Putamen (tissue), 1 donor: ENCODE data around the gene SIGLEC6.
A peak's percentile ranks its signal among the peaks of the same experiment; 100 is the strongest.

Experiments used
- DNase-seq: peaks from one replicate; pipeline ENCODE4 v3.0.0-alpha.2; 2016; ENCODE audit warnings: low spot score

Gene SIGLEC6

DNA sequence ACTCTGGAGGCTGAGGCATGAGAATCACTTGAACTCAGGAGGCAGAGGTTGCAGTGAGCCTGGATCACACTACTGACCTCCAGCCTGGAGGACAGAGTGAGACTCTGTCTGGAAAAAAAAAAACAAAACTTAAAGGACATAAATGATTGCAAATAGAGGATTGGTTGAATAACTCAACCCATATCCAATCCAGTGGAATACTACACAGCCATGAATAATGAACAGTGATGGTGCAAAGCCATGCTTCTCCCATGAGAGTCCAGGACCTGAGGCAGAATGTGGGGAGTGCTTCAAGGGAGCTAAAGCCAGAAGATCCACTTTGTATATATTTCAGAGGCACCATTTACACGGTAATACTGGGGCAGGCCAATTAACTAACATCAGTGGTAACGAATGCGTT is 55.3 kb downstream of the SIGLEC6 start:
- no peak for DNase-seq

DNA sequence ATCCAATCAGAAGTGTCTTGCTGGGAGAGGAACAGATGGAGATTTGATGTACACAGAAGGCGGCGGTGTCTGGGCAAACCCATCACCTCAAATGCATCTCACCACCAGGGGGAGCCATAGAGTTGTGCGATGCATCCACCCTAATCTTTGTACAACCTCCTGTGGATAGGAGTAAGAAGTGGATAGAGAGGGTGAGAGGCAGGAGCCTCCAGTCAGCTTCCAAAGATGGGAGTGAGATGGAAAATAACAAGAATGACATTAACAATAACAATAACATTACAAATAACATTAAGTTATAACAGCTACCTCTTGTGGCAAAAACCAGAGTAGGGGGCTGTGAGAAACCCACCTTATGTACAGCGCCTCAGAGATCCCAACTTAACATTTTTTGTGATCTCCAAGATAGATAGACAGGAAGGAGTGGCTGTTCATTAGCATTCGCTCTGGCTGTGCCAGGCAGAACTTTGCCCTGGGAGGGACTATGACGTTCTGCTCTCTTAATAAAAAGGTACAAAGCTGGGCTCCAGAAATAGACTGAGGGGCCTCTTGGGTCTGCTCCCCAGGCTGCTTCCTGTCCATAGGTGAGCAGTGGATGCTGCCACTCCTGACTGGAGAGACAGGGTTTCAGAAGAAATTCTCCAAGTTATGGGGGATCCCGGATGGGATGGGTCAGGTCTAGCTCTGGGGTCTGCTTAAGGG is 58.3 kb downstream of the SIGLEC6 start:
- peak; percentile 27 for DNase-seq

DNA sequence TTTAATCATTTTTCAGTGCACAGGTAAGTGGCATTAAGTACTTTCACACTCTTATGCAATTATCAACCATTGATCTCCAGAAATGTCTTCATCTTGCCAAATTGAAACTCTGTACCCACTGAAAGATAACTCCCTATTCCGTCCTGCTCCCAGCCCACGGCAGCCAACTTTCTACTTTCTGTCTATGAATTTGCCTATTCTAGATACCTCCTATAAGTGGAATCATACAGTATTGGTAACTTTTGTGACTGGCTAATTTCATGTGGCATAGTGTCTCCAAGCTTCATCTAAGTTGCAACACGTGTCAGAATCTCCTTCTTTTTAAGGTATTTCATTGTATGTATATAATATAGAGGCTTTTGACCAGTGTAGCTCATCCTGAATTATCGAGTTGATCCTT is 58.9 kb downstream of the SIGLEC6 start:
- no peak for DNase-seq

DNA sequence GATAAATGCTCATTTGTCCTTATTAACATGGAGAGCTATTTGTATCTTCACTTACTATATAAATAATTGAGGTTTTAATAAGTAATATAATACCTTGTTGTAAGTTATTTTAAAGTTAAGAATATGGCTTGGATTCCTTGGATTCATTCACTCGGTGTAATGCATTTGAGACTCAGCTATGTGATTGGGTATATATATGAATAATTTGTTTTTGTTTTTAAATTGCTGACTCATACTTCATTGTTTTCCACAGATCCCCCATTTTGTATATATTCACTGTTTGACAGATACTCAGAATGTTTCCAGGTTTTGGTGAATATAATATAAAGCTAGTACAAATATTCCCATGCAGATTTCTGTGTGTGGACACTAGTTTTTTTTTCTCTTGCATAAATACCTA is 59.9 kb downstream of the SIGLEC6 start:
- DNase-seq: no peak

DNA sequence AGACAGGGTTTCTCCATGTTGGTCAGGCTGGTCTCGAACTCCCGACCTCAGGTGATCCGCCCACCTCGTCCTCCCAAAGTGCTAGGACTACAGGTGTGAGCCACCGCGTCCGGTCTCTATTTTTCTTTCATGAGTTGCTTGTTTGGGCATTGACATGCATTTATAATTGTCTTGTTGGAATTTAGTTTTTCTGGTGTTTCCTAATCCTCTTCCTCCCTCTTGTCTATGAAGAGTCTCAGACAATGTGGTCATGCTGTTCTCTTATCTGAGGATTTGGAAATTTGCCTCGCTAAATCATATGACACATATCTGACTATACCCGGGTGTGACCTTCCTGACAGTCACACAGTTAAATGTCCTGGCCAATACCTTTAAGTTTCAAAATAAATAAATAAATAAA is 60.5 kb downstream of the SIGLEC6 start:
- no peak for DNase-seq

DNA sequence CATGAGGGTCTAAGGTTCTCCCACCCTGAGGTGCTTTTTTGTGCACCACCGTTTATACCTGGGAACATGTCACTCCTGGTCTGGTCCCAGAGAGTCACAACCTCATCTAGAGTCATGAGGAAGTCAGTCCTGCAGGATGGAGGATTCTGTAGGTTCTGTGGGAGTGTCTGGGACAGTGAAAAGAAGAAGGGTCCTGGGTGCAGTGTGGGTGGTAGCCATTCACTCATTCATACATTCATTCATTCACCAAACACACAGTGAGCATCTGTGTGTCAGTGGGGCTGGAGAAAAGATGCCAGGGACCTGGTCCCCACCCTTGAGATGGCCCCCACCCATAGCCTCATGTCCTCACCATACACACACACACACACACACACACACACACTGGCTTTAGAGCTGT is 61.8 kb downstream of the SIGLEC6 start:
- DNase-seq: no peak

DNA sequence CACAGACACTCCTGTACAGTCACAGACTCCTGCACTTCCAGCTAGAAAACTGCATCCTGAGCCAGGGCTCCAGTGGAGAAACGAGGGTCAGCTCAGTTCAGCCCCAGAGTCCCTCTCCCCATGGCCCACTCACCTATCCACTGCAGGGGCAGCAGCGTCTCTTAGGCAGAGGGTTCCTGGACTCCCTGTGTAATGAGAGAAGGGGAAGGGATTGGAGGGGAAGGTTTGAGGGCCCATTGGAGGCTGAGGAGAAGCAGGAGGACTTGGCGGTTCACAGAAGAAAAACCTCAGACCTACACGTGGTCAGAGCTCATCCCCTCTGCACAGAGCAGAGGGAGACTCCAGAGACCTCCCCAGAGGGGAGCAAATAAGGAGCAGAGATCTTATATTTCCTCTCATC is 62.3 kb downstream of the SIGLEC6 start:
- no peak for DNase-seq

DNA sequence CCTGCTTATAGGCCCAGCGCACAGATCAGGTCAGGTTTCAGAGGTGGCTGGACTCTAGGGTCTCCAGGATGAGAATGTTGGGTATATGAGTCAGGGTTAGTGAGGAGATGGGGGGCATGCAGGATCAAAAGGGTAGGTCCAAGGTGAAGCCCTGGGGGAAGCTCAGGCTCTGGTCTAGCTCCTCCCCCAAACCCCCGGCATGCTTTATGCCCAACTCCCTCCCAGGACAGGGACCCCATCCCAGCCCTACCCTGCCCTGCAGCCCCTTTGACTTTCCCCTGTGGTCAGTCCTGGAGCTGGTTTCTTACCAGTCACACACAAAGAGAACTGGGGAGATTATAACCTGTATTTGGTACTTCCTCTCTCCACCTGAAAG is 62.9 kb downstream of the SIGLEC6 start:
- DNase-seq: no peak

DNA sequence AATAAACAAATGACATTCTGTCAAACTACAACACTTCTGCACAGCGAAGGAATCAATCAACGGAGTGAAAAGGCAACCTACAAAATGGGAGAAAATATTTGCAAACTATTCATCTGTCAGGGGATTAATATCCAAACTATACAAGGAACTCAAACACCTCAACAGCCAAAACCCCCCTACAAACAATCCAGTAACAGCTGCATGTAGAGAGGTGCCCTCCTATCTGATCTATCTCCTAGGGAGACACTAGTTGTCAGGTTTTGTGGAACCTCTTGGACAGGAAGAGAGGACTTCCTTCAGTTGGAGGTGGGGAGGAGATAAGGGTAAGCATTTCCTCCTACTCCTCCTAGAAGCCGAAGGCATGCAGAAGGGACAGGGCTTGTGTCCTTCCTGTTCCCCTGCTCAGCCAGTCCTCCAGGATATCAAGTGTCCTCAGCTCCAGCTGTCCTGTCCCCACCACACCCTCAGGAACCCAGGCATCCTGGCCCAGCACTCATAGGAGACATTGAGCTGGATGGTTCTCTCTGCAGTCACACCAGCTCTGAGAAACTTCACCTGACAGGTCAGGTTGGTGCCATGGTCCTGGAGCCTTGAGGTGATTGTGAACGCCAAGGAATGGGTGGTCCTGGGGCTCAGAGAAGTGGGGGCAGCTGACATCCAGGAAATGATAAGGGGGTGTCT is 63.5 kb downstream of the SIGLEC6 start:
- no peak for DNase-seq
